Measurements from ENCODE around the gene NDUFS6. TPM values are rescaled to one million over a fixed set of nuclear protein-coding genes. Genes with fewer than 3 reads are reported as not detected.

Gene NDUFS6
- polyA plus RNA-seq, 2 donors: 41.8 to 67.4 TPM

GRCh38 chr5:1834721-1835429 is 33.7 kb downstream of the NDUFS6 start:
- WGBS, 2 donors: 60% methylated on average over 21 of the region's 21 CpGs
- Histone ChIP-seq H3K27ac (ENCODE audit: low read depth in 2 of 2, low read length in 1 of 2) (no peak overlapping the region), H3K4me3 (ENCODE audit: low read depth in 1 of 2, low read length in 2 of 2) (no peak overlapping the region), H3K9me3 (ENCODE audit: control insufficient read depth in 2 of 2, insufficient read depth in 1 of 2, low read depth in 1 of 2, low read length in 1 of 2) (no peaks in the 10 kb centered on the region), H3K27me3 (ENCODE audit: control insufficient read depth in 1 of 2, insufficient read depth in 2 of 2, low read length in 2 of 2) (no peaks in the 10 kb centered on the region), H3K4me1 (ENCODE audit: control insufficient read depth in 2 of 2, insufficient read depth in 2 of 2, low read length in 1 of 2) (peaks cover 0 to 2% of the 10 kb centered on the region in 2 donors), H3K36me3 (ENCODE audit: control insufficient read depth in 2 of 2, insufficient read depth in 2 of 2, low read length in 1 of 2) (no peaks in the 10 kb centered on the region)

- no peaks in the 10 kb centered on the region for H3K36me3 ChIP-seq (ENCODE audit: control insufficient read depth in 2 of 2, insufficient read depth in 2 of 2, low read length in 1 of 2)
- H3K27me3 ChIP-seq (ENCODE audit: control insufficient read depth in 1 of 2, insufficient read depth in 2 of 2, low read length in 2 of 2): no peaks in the 10 kb centered on the region
- no peaks in the 10 kb centered on the region for H3K9me3 ChIP-seq (ENCODE audit: control insufficient read depth in 2 of 2, insufficient read depth in 1 of 2, low read depth in 1 of 2, low read length in 1 of 2)
- WGBS, 2 donors: 81 to 83% methylated on average over 13 of the region's 13 CpGs
- H3K27ac ChIP-seq (ENCODE audit: low read depth in 2 of 2, low read length in 1 of 2): no peak overlapping the region
- no peak overlapping the region for H3K4me3 ChIP-seq (ENCODE audit: low read depth in 1 of 2, low read length in 2 of 2)
- peaks cover 0 to 2% of the 10 kb centered on the region in 2 donors for H3K4me1 ChIP-seq (ENCODE audit: control insufficient read depth in 2 of 2, insufficient read depth in 2 of 2, low read length in 1 of 2)
Observed at GRCh38 chr5:1835431-1835830, 34.2 kb downstream of the NDUFS6 start.

GRCh38 chr5:1836176-1836890 is 35.1 kb downstream of the NDUFS6 start:
- no peaks in the 10 kb centered on the region for H3K9me3 ChIP-seq (ENCODE audit: control insufficient read depth in 2 of 2, insufficient read depth in 1 of 2, low read depth in 1 of 2, low read length in 1 of 2)
- no peaks in the 10 kb centered on the region for H3K36me3 ChIP-seq (ENCODE audit: control insufficient read depth in 2 of 2, insufficient read depth in 2 of 2, low read length in 1 of 2)
- no peak overlapping the region for H3K4me3 ChIP-seq (ENCODE audit: low read depth in 1 of 2, low read length in 2 of 2)
- H3K4me1 ChIP-seq (ENCODE audit: control insufficient read depth in 2 of 2, insufficient read depth in 2 of 2, low read length in 1 of 2): peaks cover 0 to 2% of the 10 kb centered on the region in 2 donors
- no peaks in the 10 kb centered on the region for H3K27me3 ChIP-seq (ENCODE audit: control insufficient read depth in 1 of 2, insufficient read depth in 2 of 2, low read length in 2 of 2)
- H3K27ac ChIP-seq (ENCODE audit: low read depth in 2 of 2, low read length in 1 of 2): no peak overlapping the region
- 60 to 70% methylated on average over 23 of the region's 23 CpGs for WGBS, 2 donors

GRCh38 chr5:1836891-1837880 is 36.0 kb downstream of the NDUFS6 start:
- Histone ChIP-seq H3K9me3 (ENCODE audit: control insufficient read depth in 2 of 2, insufficient read depth in 1 of 2, low read depth in 1 of 2, low read length in 1 of 2) (no peaks in the 10 kb centered on the region), H3K27ac (ENCODE audit: low read depth in 2 of 2, low read length in 1 of 2) (no peak overlapping the region), H3K27me3 (ENCODE audit: control insufficient read depth in 1 of 2, insufficient read depth in 2 of 2, low read length in 2 of 2) (no peaks in the 10 kb centered on the region), H3K36me3 (ENCODE audit: control insufficient read depth in 2 of 2, insufficient read depth in 2 of 2, low read length in 1 of 2) (no peaks in the 10 kb centered on the region), H3K4me1 (ENCODE audit: control insufficient read depth in 2 of 2, insufficient read depth in 2 of 2, low read length in 1 of 2) (peaks cover 0 to 2% of the 10 kb centered on the region in 2 donors), H3K4me3 (ENCODE audit: low read depth in 1 of 2, low read length in 2 of 2) (no peak overlapping the region)
- 80% methylated on average over 32 of the region's 32 CpGs for WGBS, 2 donors

GRCh38 chr5:1838013-1838412 is 36.8 kb downstream of the NDUFS6 start:
- WGBS, 2 donors: 72 to 81% methylated on average over 9 of the region's 9 CpGs
- H3K4me3 ChIP-seq (ENCODE audit: low read depth in 1 of 2, low read length in 2 of 2): no peak overlapping the region
- no peak overlapping the region for H3K27ac ChIP-seq (ENCODE audit: low read depth in 2 of 2, low read length in 1 of 2)
- no peaks in the 10 kb centered on the region for H3K9me3 ChIP-seq (ENCODE audit: control insufficient read depth in 2 of 2, insufficient read depth in 1 of 2, low read depth in 1 of 2, low read length in 1 of 2)
- H3K4me1 ChIP-seq (ENCODE audit: control insufficient read depth in 2 of 2, insufficient read depth in 2 of 2, low read length in 1 of 2): no peaks in the 10 kb centered on the region
- no peaks in the 10 kb centered on the region for H3K27me3 ChIP-seq (ENCODE audit: control insufficient read depth in 1 of 2, insufficient read depth in 2 of 2, low read length in 2 of 2)
- no peaks in the 10 kb centered on the region for H3K36me3 ChIP-seq (ENCODE audit: control insufficient read depth in 2 of 2, insufficient read depth in 2 of 2, low read length in 1 of 2)

GRCh38 chr5:1840071-1840547 is 38.9 kb downstream of the NDUFS6 start:
- H3K27ac ChIP-seq (ENCODE audit: low read depth in 2 of 2, low read length in 1 of 2): no peak overlapping the region
- no peaks in the 10 kb centered on the region for H3K27me3 ChIP-seq (ENCODE audit: control insufficient read depth in 1 of 2, insufficient read depth in 2 of 2, low read length in 2 of 2)
- WGBS, 2 donors: 84 to 85% methylated on average over 20 of the region's 20 CpGs
- H3K9me3 ChIP-seq (ENCODE audit: control insufficient read depth in 2 of 2, insufficient read depth in 1 of 2, low read depth in 1 of 2, low read length in 1 of 2): no peaks in the 10 kb centered on the region
- H3K4me1 ChIP-seq (ENCODE audit: control insufficient read depth in 2 of 2, insufficient read depth in 2 of 2, low read length in 1 of 2): no peaks in the 10 kb centered on the region
- H3K4me3 ChIP-seq (ENCODE audit: low read depth in 1 of 2, low read length in 2 of 2): no peak overlapping the region
- H3K36me3 ChIP-seq (ENCODE audit: control insufficient read depth in 2 of 2, insufficient read depth in 2 of 2, low read length in 1 of 2): no peaks in the 10 kb centered on the region

- no peaks in the 10 kb centered on the region for H3K27me3 ChIP-seq (ENCODE audit: control insufficient read depth in 1 of 2, insufficient read depth in 2 of 2, low read length in 2 of 2)
- no peak overlapping the region for H3K4me3 ChIP-seq (ENCODE audit: low read depth in 1 of 2, low read length in 2 of 2)
- H3K36me3 ChIP-seq (ENCODE audit: control insufficient read depth in 2 of 2, insufficient read depth in 2 of 2, low read length in 1 of 2): no peaks in the 10 kb centered on the region
- no peak overlapping the region for H3K27ac ChIP-seq (ENCODE audit: low read depth in 2 of 2, low read length in 1 of 2)
- H3K4me1 ChIP-seq (ENCODE audit: control insufficient read depth in 2 of 2, insufficient read depth in 2 of 2, low read length in 1 of 2): no peaks in the 10 kb centered on the region
- H3K9me3 ChIP-seq (ENCODE audit: control insufficient read depth in 2 of 2, insufficient read depth in 1 of 2, low read depth in 1 of 2, low read length in 1 of 2): no peaks in the 10 kb centered on the region
- 54 to 60% methylated on average over 28 to 31 of the region's 31 CpGs for WGBS, 2 donors
Observed at GRCh38 chr5:1840741-1841521, 39.7 kb downstream of the NDUFS6 start.

- Histone ChIP-seq H3K36me3 (ENCODE audit: control insufficient read depth in 2 of 2, insufficient read depth in 2 of 2, low read length in 1 of 2) (no peaks in the 10 kb centered on the region), H3K4me1 (ENCODE audit: control insufficient read depth in 2 of 2, insufficient read depth in 2 of 2, low read length in 1 of 2) (no peaks in the 10 kb centered on the region), H3K4me3 (ENCODE audit: low read depth in 1 of 2, low read length in 2 of 2) (no peak overlapping the region), H3K27ac (ENCODE audit: low read depth in 2 of 2, low read length in 1 of 2) (no peak overlapping the region), H3K27me3 (ENCODE audit: control insufficient read depth in 1 of 2, insufficient read depth in 2 of 2, low read length in 2 of 2) (no peaks in the 10 kb centered on the region), H3K9me3 (ENCODE audit: control insufficient read depth in 2 of 2, insufficient read depth in 1 of 2, low read depth in 1 of 2, low read length in 1 of 2) (peaks cover 0 to 4% of the 10 kb centered on the region in 2 donors)
- WGBS, 2 donors: 53 to 57% methylated on average over 17 of the region's 17 CpGs
Observed at GRCh38 chr5:1842004-1842819, 41.0 kb downstream of the NDUFS6 start.

All from esophagus (tissue), 2 donors.